Measurements from ENCODE around the gene HDAC7.

Gene HDAC7

GRCh38 chr12:47747596-47748506 lies 71.9 kb downstream of the HDAC7 start:
- no peak for ATAC-seq (ENCODE audit: low read depth)
- peaks cover 13% of the 10 kb centered on the region for H3K4me1 ChIP-seq (ENCODE audit: insufficient read depth, poor library complexity, severe bottlenecking)
- no peak overlapping the region for H3K4me3 ChIP-seq (ENCODE audit: severe bottlenecking)
- H3K36me3 ChIP-seq (ENCODE audit: low read depth), result peaks cover 21% of the 10 kb centered on the region
- H3K27ac ChIP-seq (ENCODE audit: poor library complexity, severe bottlenecking), result no peak overlapping the region
- no peaks in the 10 kb centered on the region for H3K27me3 ChIP-seq (ENCODE audit: insufficient read depth, poor library complexity, severe bottlenecking)
- no peaks in the 10 kb centered on the region for H3K9me3 ChIP-seq (ENCODE audit: severe bottlenecking)
- TF ChIP-seq CTCF (IDR thresholded peaks at IDR 0.05; ENCODE audit: poor library complexity, severe bottlenecking), result no peak
- DNase-seq (ENCODE audit: low spot score), result peak; percentile 44

GRCh38 chr12:47747126-47747525 lies 72.6 kb downstream of the HDAC7 start:
- H3K36me3 ChIP-seq (ENCODE audit: low read depth), result peaks cover 21% of the 10 kb centered on the region
- H3K27me3 ChIP-seq (ENCODE audit: insufficient read depth, poor library complexity, severe bottlenecking), result no peaks in the 10 kb centered on the region
- DNase-seq (ENCODE audit: low spot score) (no peak), ATAC-seq (ENCODE audit: low read depth) (no peak)
- H3K4me3 ChIP-seq (ENCODE audit: severe bottlenecking), result no peak overlapping the region
- TF ChIP-seq CTCF (IDR thresholded peaks at IDR 0.05; ENCODE audit: poor library complexity, severe bottlenecking), result no peak
- H3K9me3 ChIP-seq (ENCODE audit: severe bottlenecking), result no peaks in the 10 kb centered on the region
- H3K27ac ChIP-seq (ENCODE audit: poor library complexity, severe bottlenecking), result no peak overlapping the region
- H3K4me1 ChIP-seq (ENCODE audit: insufficient read depth, poor library complexity, severe bottlenecking), result peaks cover 6% of the 10 kb centered on the region

GRCh38 chr12:47746523-47746922 lies 73.2 kb downstream of the HDAC7 start:
- no peak for ATAC-seq (ENCODE audit: low read depth)
- Histone ChIP-seq H3K27me3 (ENCODE audit: insufficient read depth, poor library complexity, severe bottlenecking) (no peaks in the 10 kb centered on the region), H3K36me3 (ENCODE audit: low read depth) (peaks cover 20% of the 10 kb centered on the region), H3K9me3 (ENCODE audit: severe bottlenecking) (no peaks in the 10 kb centered on the region), H3K27ac (ENCODE audit: poor library complexity, severe bottlenecking) (no peak overlapping the region), H3K4me3 (ENCODE audit: severe bottlenecking) (no peak overlapping the region), H3K4me1 (ENCODE audit: insufficient read depth, poor library complexity, severe bottlenecking) (no peaks in the 10 kb centered on the region)
- no peak for DNase-seq (ENCODE audit: low spot score)
- no peak for TF ChIP-seq CTCF (IDR thresholded peaks at IDR 0.05; ENCODE audit: poor library complexity, severe bottlenecking)

- no peaks in the 10 kb centered on the region for H3K9me3 ChIP-seq (ENCODE audit: severe bottlenecking)
- no peak overlapping the region for H3K27ac ChIP-seq (ENCODE audit: poor library complexity, severe bottlenecking)
- peaks cover 15% of the 10 kb centered on the region for H3K36me3 ChIP-seq (ENCODE audit: low read depth)
- no peak for TF ChIP-seq CTCF (IDR thresholded peaks at IDR 0.05; ENCODE audit: poor library complexity, severe bottlenecking)
- H3K4me1 ChIP-seq (ENCODE audit: insufficient read depth, poor library complexity, severe bottlenecking), result peaks cover 3% of the 10 kb centered on the region
- DNase-seq (ENCODE audit: low spot score) (no peak), ATAC-seq (ENCODE audit: low read depth) (no peak)
- H3K27me3 ChIP-seq (ENCODE audit: insufficient read depth, poor library complexity, severe bottlenecking), result no peaks in the 10 kb centered on the region
- no peak overlapping the region for H3K4me3 ChIP-seq (ENCODE audit: severe bottlenecking)
Measured at GRCh38 chr12:47746073-47746472, 73.6 kb downstream of the HDAC7 start.

GRCh38 chr12:47745485-47746041 lies 74.1 kb downstream of the HDAC7 start:
- no peaks in the 10 kb centered on the region for H3K27me3 ChIP-seq (ENCODE audit: insufficient read depth, poor library complexity, severe bottlenecking)
- H3K4me3 ChIP-seq (ENCODE audit: severe bottlenecking), result no peak overlapping the region
- peaks cover 3% of the 10 kb centered on the region for H3K4me1 ChIP-seq (ENCODE audit: insufficient read depth, poor library complexity, severe bottlenecking)
- H3K27ac ChIP-seq (ENCODE audit: poor library complexity, severe bottlenecking), result no peak overlapping the region
- TF ChIP-seq CTCF (IDR thresholded peaks at IDR 0.05; ENCODE audit: poor library complexity, severe bottlenecking), result no peak
- H3K9me3 ChIP-seq (ENCODE audit: severe bottlenecking), result no peaks in the 10 kb centered on the region
- H3K36me3 ChIP-seq (ENCODE audit: low read depth), result peaks cover 10% of the 10 kb centered on the region
- no peak for ATAC-seq (ENCODE audit: low read depth)
- no peak for DNase-seq (ENCODE audit: low spot score)
